GM12874 (cell line): ENCODE results near the gene ACTRT3.
A peak's percentile ranks its signal among the peaks of the same experiment; 100 is the strongest.

Source experiments
- CTCF ChIP-seq: IDR thresholded peaks from 2 replicates; pipeline ENCODE4 v1.5.1; 2011; ENCODE audit warnings: low read depth, mild to moderate bottlenecking, control low read depth, low read length, moderate library complexity; ENCODE audit not compliant: insufficient read depth

The ACTRT3 gene

DNA sequence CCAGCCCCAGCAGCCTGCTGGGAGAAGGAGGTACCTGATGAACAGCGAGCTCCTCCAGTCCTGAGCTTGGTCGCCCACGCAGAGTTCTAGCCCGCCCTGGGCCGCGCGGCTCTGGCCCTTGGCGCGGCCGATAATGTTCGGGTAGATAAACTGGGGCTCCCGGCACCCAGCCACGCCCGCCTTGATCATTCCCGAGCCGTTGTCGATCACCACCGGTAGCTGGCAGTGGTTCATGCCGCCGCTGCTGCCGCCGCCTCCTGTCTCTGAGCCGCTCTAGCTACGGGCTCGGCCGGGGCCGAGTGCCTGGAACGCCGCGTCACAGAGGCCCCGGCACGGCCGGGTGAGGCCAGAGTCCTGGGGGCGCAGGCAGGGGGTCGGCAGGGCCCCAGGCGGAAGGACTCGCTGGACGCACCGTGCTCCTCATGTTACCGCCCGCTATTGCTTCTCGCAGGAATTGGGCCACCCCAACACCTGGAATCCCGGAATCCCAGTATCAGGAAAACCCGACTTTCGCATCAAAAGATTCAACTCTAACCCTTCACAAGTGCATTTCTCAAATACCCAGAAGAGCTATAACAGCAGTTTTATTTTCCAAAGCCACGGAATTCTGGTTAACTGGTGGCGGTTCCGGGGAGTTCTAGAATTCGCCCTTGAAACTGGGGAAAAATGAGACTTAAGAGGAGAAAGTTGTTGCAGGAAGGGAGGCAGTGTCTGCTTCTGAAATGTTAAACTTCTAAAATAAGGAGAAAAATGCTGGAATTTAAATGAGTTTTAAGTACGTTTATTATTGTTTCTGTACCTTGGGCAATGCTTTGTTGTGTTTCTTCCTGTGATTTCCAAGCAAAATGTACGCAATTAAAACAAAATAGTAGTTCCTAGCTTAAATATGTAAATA lies at the start of gene ACTRT3:
TSS of gene ACTRT3 (minus strand) at position 275 of the 895 bp plus-strand sequence. CDS start at position 234, 41 bp downstream.
- no peak for TF ChIP-seq CTCF

GRCh38 chr3:169818316-169818715 lies 49.0 kb upstream of the ACTRT3 start:
- TF ChIP-seq CTCF: no peak

DNA sequence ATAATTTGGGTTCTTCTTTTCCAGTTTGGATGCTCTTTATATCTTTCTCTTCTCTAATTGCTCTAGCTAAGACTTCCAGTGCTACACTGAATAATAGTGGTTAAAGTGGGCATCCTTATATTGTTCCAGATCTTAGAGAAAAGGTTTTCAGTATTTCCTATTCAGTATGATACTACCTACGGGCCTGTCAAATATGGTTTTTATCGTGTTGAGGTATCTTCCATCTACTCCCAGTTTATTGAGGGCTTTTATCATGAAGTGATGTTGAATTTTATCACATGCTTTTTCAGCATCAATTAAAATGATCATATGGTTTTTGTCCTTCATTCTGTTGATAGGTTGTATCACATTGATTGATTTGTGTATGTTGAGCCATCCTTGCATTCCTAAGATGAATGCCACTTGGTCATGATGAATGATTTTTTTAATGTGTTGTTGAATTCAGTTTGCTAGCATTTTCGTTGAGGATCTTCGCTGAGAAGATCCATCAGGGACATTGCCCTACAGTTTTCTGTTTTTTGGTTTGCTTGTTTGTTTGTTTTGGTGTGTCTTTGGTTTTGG lies 46.3 kb upstream of the ACTRT3 start:
- TF ChIP-seq CTCF: no peak

- peak; percentile 77 for TF ChIP-seq CTCF
These were observed 44.6 kb upstream of the ACTRT3 start for GRCh38 chr3:169813757-169814517.

GRCh38 chr3:169813278-169813677 lies 43.9 kb upstream of the ACTRT3 start:
- no peak for TF ChIP-seq CTCF

- TF ChIP-seq CTCF: no peak
These were observed 43.2 kb upstream of the ACTRT3 start, which contains the start of the genes LRRC34 and LRRIQ4 for GRCh38 chr3:169812332-169813235. Gene LRRC34 (minus strand): TSS chr3:169812904. CDS start chr3:169812548, 356 bp downstream. Gene LRRIQ4 (plus strand): TSS chr3:169812870. CDS start chr3:169821922, 9,052 bp downstream.
